Upper lobe of left lung (tissue), 6 donors: ENCODE results near the gene MNS1. TPM values are rescaled to one million over a fixed set of nuclear protein-coding genes. Genes with fewer than 3 reads are reported as not detected.
"Not testable (repeated sequence)": the region's sequence is repeated elsewhere in the genome, so short reads cannot be mapped to it uniquely, and the experiment has no call there.

Experiments used
- ATAC-seq, 2 donors: fragments of 200-7000 bp; cut with Tn5 transposase; one replicate each; pipeline ENCODE4 v1.9.1; 2022; ENCODE audit warnings: mild to moderate bottlenecking in 2 of 2, moderate library complexity in 2 of 2; ENCODE audit not compliant: low FRiP score in 2 of 2
- DNase-seq, 2 donors: peaks; one replicate each; pipeline ENCODE4 v3.0.0-alpha.2; 2019 to 2020
- H3K27ac ChIP-seq, 4 donors: fragments of 200-600 bp; sonication (generic); one replicate each; pipeline ENCODE4 v1.5.1; 2016 to 2019
- H3K27me3 ChIP-seq, 4 donors: fragments of 200-600 bp; sonication (generic); one replicate each; pipeline ENCODE4 v1.5.1; 2017 to 2019
- H3K36me3 ChIP-seq, 4 donors: fragments of 200-600 bp; sonication (generic); one replicate each; pipeline ENCODE4 v1.5.1; 2016 to 2019
- H3K4me1 ChIP-seq, 4 donors: fragments of 200-600 bp; sonication (generic); one replicate each; pipeline ENCODE4 v1.5.1; 2018 to 2019
- H3K4me3 ChIP-seq, 4 donors: fragments of 200-600 bp; sonication (generic); one replicate each; pipeline ENCODE4 v1.5.1; 2017 to 2019; ENCODE audit warnings: mild to moderate bottlenecking in 2 of 4, moderate library complexity in 1 of 4
- H3K9me3 ChIP-seq, 4 donors: fragments of 200-600 bp; sonication (generic); one replicate each; pipeline ENCODE4 v1.5.1; 2018 to 2019
- EP300 ChIP-seq, 4 donors: sonication (generic); formaldehyde crosslinking; IDR thresholded peaks; one replicate each; pipeline ENCODE4 v1.5.1; 2017; ENCODE audit warnings: antibody characterized with exemption in 4 of 4, control low read depth in 2 of 4
- POLR2A ChIP-seq, 4 donors: fragments of 450-650 bp; IDR thresholded peaks; one replicate each; pipeline ENCODE4 v1.5.1; 2016 to 2017; ENCODE audit warnings: antibody characterized with exemption in 4 of 4, mild to moderate bottlenecking in 2 of 4
- POLR2AphosphoS5 ChIP-seq, 2 donors: sonication (generic); formaldehyde crosslinking; IDR thresholded peaks; one replicate each; pipeline ENCODE4 v1.5.1; 2017; ENCODE audit warnings: antibody characterized with exemption in 2 of 2
- WGBS, 2 donors: methylation state at CpG; one replicate each; pipeline ENCODE4 v1.1.5; 2017 to 2018; 5-methylcytosine and 5-hydroxymethylcytosine counted together
- total RNA-seq, 6 donors: library from RNA; depleted of rRNA in 4 of 6; stranded (reverse); fragments of >200 nt in 4 of 6; gene quantifications; one replicate each; pipeline versions ENCODE4 v1.1.0 to v1.2.1, GENCODE V29; 2016 to 2021
- TF ChIP-seq, protein P1 (sequence below), 6 experiments: fragments of 450-650 bp in 4 of 6; fragments of 200-600 bp in 2 of 6; sonication (generic) in 2 of 6; IDR thresholded peaks; one replicate each; pipeline ENCODE4 v1.5.1; 2016 to 2019; ENCODE audit warnings: antibody characterized with exemption in 6 of 6
- donor health status: DM: no; HTN: no; CAD: no; lungs with moderate emphysema.
- donor health status: DM: no; HTN: yes; CAD: no; lungs with severe emphysema.

MNS1 gene
- total RNA-seq, 6 donors from 2014 or later, result 0.43 to 15.7 (median 3.0) TPM

GRCh38 chr15:56411122-56411749, 53.7 kb downstream of the MNS1 start:
- Histone ChIP-seq H3K4me3 (no peak overlapping the region), H3K27ac (no peak overlapping the region), H3K4me1 (no peaks in the 10 kb centered on the region), H3K36me3 (no peaks in the 10 kb centered on the region), H3K27me3 (no peaks in the 10 kb centered on the region), H3K9me3 (no peaks in the 10 kb centered on the region)
- 81 to 84% methylated on average over 2 of the region's 2 CpGs for WGBS, 2 donors
- TF ChIP-seq EP300 (IDR thresholded peaks at IDR 0.05), result no peak
- no peak for TF ChIP-seq POLR2AphosphoS5 (IDR thresholded peaks at IDR 0.05)
- TF ChIP-seq, protein P1, sequence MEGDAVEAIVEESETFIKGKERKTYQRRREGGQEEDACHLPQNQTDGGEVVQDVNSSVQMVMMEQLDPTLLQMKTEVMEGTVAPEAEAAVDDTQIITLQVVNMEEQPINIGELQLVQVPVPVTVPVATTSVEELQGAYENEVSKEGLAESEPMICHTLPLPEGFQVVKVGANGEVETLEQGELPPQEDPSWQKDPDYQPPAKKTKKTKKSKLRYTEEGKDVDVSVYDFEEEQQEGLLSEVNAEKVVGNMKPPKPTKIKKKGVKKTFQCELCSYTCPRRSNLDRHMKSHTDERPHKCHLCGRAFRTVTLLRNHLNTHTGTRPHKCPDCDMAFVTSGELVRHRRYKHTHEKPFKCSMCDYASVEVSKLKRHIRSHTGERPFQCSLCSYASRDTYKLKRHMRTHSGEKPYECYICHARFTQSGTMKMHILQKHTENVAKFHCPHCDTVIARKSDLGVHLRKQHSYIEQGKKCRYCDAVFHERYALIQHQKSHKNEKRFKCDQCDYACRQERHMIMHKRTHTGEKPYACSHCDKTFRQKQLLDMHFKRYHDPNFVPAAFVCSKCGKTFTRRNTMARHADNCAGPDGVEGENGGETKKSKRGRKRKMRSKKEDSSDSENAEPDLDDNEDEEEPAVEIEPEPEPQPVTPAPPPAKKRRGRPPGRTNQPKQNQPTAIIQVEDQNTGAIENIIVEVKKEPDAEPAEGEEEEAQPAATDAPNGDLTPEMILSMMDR (IDR thresholded peaks at IDR 0.05), result no peak
- no peak for TF ChIP-seq POLR2A (IDR thresholded peaks at IDR 0.05)
- DNase-seq (no peak), ATAC-seq (no peak)

- H3K9me3 ChIP-seq, result no peaks in the 10 kb centered on the region
- ATAC-seq (no peak), DNase-seq (no peak)
- H3K27ac ChIP-seq, result no peak overlapping the region
- no peaks in the 10 kb centered on the region for H3K27me3 ChIP-seq
- H3K4me1 ChIP-seq, result no peaks in the 10 kb centered on the region
- no peaks in the 10 kb centered on the region for H3K36me3 ChIP-seq
- no peak for TF ChIP-seq POLR2A (IDR thresholded peaks at IDR 0.05)
- no peak for TF ChIP-seq POLR2AphosphoS5 (IDR thresholded peaks at IDR 0.05)
- TF ChIP-seq EP300 (IDR thresholded peaks at IDR 0.05), result no peak
- TF ChIP-seq, protein P1 (IDR thresholded peaks at IDR 0.05), result no peak
- H3K4me3 ChIP-seq, result no peak overlapping the region
These were observed 54.2 kb downstream of the MNS1 start for GRCh38 chr15:56410721-56411120.

DNA sequence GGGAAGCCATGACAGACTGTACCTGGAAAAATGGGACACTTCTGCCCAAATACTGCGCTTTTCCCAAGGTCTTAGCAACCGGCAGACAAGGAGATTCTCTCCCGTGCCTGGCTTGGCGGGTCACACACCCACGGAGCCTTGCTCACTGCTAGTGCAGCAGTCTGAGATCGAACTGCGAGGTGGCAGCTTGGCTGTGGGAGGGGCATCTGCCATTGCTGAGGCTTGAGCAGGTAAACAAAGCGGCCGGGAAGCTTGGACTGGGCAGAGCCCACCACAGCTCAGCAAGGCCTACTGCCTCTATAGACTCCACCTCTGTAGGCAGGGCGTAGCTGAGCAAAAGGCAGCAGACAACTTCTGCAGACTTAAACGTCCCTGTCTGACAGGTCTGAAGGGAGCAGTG, 65.7 kb downstream of the MNS1 start:
- not testable (repeated sequence) for H3K4me3 ChIP-seq, H3K27ac ChIP-seq, H3K36me3 ChIP-seq, ATAC-seq, H3K9me3 ChIP-seq, H3K4me1 ChIP-seq, H3K27me3 ChIP-seq
- peak in 1 of 2 donors; percentile 7 for DNase-seq
- WGBS, 2 donors, result 90 to 96% methylated on average over 4 to 11 of the region's 11 CpGs

DNA sequence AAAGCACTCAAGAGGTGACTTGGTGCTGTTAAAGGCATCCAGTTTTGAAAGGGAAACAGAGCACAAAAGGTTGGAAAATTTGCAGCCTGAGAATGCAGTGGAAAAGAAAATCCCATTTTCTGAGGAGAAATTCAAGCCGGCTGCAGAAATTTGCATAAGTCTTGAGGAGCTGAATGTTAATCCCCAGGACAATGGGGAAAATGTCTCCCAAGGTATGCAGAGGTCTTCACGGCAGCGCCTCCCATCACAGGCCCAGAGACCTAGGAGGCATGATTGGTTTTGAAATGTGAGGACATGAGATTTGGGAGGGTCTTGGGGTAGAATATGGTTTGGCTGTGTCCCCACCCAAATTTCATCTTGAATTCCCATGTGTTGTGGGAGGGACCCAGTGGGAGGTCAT, 67.6 kb downstream of the MNS1 start:
- not testable (repeated sequence) for H3K9me3 ChIP-seq, H3K4me1 ChIP-seq, H3K27ac ChIP-seq, ATAC-seq, DNase-seq, H3K27me3 ChIP-seq, H3K36me3 ChIP-seq, H3K4me3 ChIP-seq
- 96 to 99% methylated on average over 3 of the region's 3 CpGs for WGBS, 2 donors

- no peaks in the 10 kb centered on the region for H3K4me1 ChIP-seq
These were observed 70.0 kb downstream of the MNS1 start for GRCh38 chr15:56394909-56395308.

GRCh38 chr15:56393277-56393676, 71.7 kb downstream of the MNS1 start:
- DNase-seq (no peak), ATAC-seq (no peak)
- Histone ChIP-seq H3K9me3 (no peaks in the 10 kb centered on the region), H3K4me3 (no peak overlapping the region), H3K36me3 (no peaks in the 10 kb centered on the region), H3K27ac (no peak overlapping the region), H3K4me1 (no peaks in the 10 kb centered on the region), H3K27me3 (no peaks in the 10 kb centered on the region)
- WGBS, 2 donors, result 100% methylated on average over 1 of the region's 1 CpG
- no peak for TF ChIP-seq POLR2A (IDR thresholded peaks at IDR 0.05)
- TF ChIP-seq EP300 (IDR thresholded peaks at IDR 0.05), result no peak

More at GRCh38 chr15:56394909-56395308, 70.0 kb downstream of the MNS1 start:
- Histone ChIP-seq H3K4me3 (no peak overlapping the region), H3K27ac (no peak overlapping the region), H3K36me3 (no peaks in the 10 kb centered on the region), H3K9me3 (no peaks in the 10 kb centered on the region), H3K27me3 (no peaks in the 10 kb centered on the region)
- DNase-seq (no peak), ATAC-seq (no peak)
- 96 to 98% methylated on average over 1 of the region's 1 CpG for WGBS, 2 donors
- no peak for TF ChIP-seq POLR2A (IDR thresholded peaks at IDR 0.05)
- no peak for TF ChIP-seq EP300 (IDR thresholded peaks at IDR 0.05)
- TF ChIP-seq, protein P1 (IDR thresholded peaks at IDR 0.05), result no peak
- no peak for TF ChIP-seq POLR2AphosphoS5 (IDR thresholded peaks at IDR 0.05)
